Colonic mucosa (tissue), 4 donors: ENCODE measurements around the gene FAM171A2. TPM values are rescaled to one million over a fixed set of nuclear protein-coding genes. Genes with fewer than 3 reads are reported as not detected.

ENCODE experiments used
- DNase-seq: peaks from one replicate; pipeline ENCODE4 v3.0.0-alpha.2; 2020
- H3K27ac ChIP-seq: fragments of 200-600 bp; one replicate; pipeline ENCODE4 v1.8.0; 2021
- H3K27me3 ChIP-seq: fragments of 200-600 bp; one replicate; pipeline ENCODE4 v1.8.0; 2021
- H3K36me3 ChIP-seq: fragments of 200-600 bp; one replicate; pipeline ENCODE4 v1.8.0; 2021
- H3K4me1 ChIP-seq: fragments of 200-600 bp; one replicate; pipeline ENCODE4 v1.8.0; 2021; ENCODE audit warnings: mild to moderate bottlenecking
- H3K4me3 ChIP-seq: fragments of 200-600 bp; one replicate; pipeline ENCODE4 v1.8.0; 2021
- H3K9ac ChIP-seq, 2 donors: one replicate each; pipeline ENCODE4 v1.7.0; 2013; ENCODE audit warnings: control low read depth in 2 of 2, low read depth in 2 of 2, low read length in 2 of 2
- H3K9me3 ChIP-seq: fragments of 200-600 bp; one replicate; pipeline ENCODE4 v1.8.0; 2021
- CTCF ChIP-seq: fragments of 200-600 bp; IDR thresholded peaks from one replicate; pipeline ENCODE4 v1.8.0; 2022; ENCODE audit warnings: antibody characterized with exemption, mild to moderate bottlenecking
- intact Hi-C: fragments of 100-400 bp; cut with DNase I; formaldehyde crosslinking; loops from one replicate; pipeline ENCODE4 v1.14.1; 2022
- total RNA-seq, 2 donors: library from RNA; stranded (reverse); fragmentation: NEBNext Ultra II Directional in 1 of 2; extraction: Animal tissue kit (Norgen Biotek cat#: 25700) in 1 of 2; gene quantifications; one replicate each; pipeline ENCODE4 v1.2.1, GENCODE V29; 2021
- donor health status: healthy.
- donor health status: DM: no; HTN: no; CAD: no.
- donor health status: DM: no; HTN: no; CAD: no.

Gene FAM171A2
- total RNA-seq, 2 donors from 2014 or later: 0.64 to 0.72 TPM

GRCh38 chr17:44326861-44327444, 36.7 kb downstream of the FAM171A2 start:
- H3K9me3 ChIP-seq: no peaks in the 10 kb centered on the region
- no peaks in the 10 kb centered on the region for H3K36me3 ChIP-seq
- no peak overlapping the region for H3K4me3 ChIP-seq
- H3K4me1 ChIP-seq: peaks cover 5% of the 10 kb centered on the region
- peak overlapping the region in 1 of 2 donors; percentile 8 for H3K9ac ChIP-seq
- H3K27me3 ChIP-seq: no peaks in the 10 kb centered on the region
- intact Hi-C loops: no loop called here
- DNase-seq: peak; percentile 99
- no peak for TF ChIP-seq CTCF
- H3K27ac ChIP-seq: no peak overlapping the region

- peak within 1 kb of the TSS; percentile 93 to 94 for H3K9ac ChIP-seq
- H3K36me3 ChIP-seq: no peaks in the 10 kb centered on the region
- peak within 1 kb of the TSS; percentile 98 for H3K27ac ChIP-seq
- no peaks in the 10 kb centered on the region for H3K9me3 ChIP-seq
- TF ChIP-seq CTCF: no peak
- peak; percentile 95 for DNase-seq
- no peaks in the 10 kb centered on the region for H3K27me3 ChIP-seq
- peaks cover 5% of the 10 kb centered on the region for H3K4me1 ChIP-seq
- H3K4me3 ChIP-seq: peak within 1 kb of the TSS; percentile 94
- intact Hi-C loops: loop anchor here (5.0 kb wide), 1 partner anchor 112 kb away; no protein-coding TSS in a partner anchor
These were observed 38.9 kb downstream of the FAM171A2 start, which contains the start of gene SLC25A39 for GRCh38 chr17:44324571-44325275. TSS of gene SLC25A39 (minus strand) at chr17:44324823. CDS start at chr17:44323562, 1,261 bp downstream.

GRCh38 chr17:44324092-44324570, 39.5 kb downstream of the FAM171A2 start:
- Histone ChIP-seq H3K9ac (peak overlapping the region; percentile 87 to 94), H3K27ac (peak overlapping the region; percentile 98), H3K36me3 (no peaks in the 10 kb centered on the region), H3K4me3 (peak overlapping the region; percentile 94), H3K27me3 (no peaks in the 10 kb centered on the region), H3K9me3 (no peaks in the 10 kb centered on the region), H3K4me1 (peaks cover 5% of the 10 kb centered on the region)
- intact Hi-C loops: loop anchor here (5.0 kb wide), 1 partner anchor 112 kb away; no protein-coding TSS in a partner anchor
- no peak for TF ChIP-seq CTCF
- no peak for DNase-seq

- Histone ChIP-seq H3K27me3 (no peaks in the 10 kb centered on the region), H3K4me1 (peaks cover 5% of the 10 kb centered on the region), H3K36me3 (no peaks in the 10 kb centered on the region), H3K9ac (peak overlapping the region; percentile 87 to 94), H3K9me3 (no peaks in the 10 kb centered on the region), H3K4me3 (peak overlapping the region; percentile 94), H3K27ac (peak overlapping the region; percentile 98)
- TF ChIP-seq CTCF: no peak
- intact Hi-C loops: loop anchor here (5.0 kb wide), 1 partner anchor 111 kb away; no protein-coding TSS in a partner anchor
- peak; percentile 32 for DNase-seq
These were observed 40.1 kb downstream of the FAM171A2 start for GRCh38 chr17:44323359-44324091.

GRCh38 chr17:44322236-44322895, 41.3 kb downstream of the FAM171A2 start:
- no peak for TF ChIP-seq CTCF
- Histone ChIP-seq H3K4me3 (no peak overlapping the region), H3K27ac (no peak overlapping the region), H3K27me3 (peaks cover 5% of the 10 kb centered on the region), H3K9ac (no peak overlapping the region), H3K36me3 (no peaks in the 10 kb centered on the region), H3K9me3 (no peaks in the 10 kb centered on the region), H3K4me1 (peaks cover 5% of the 10 kb centered on the region)
- intact Hi-C loops: loop anchor here (5.0 kb wide), 1 partner anchor 110 kb away; no protein-coding TSS in a partner anchor
- no peak for DNase-seq
